B cell (primary cell): ENCODE measurements around the gene GNAI3.

Experiments used
- EZH2 ChIP-seq: IDR thresholded peaks from 2 replicates; pipeline ENCODE4 v1.6.1; 2012; ENCODE audit warnings: borderline replicate concordance, low read depth, mild to moderate bottlenecking, moderate library complexity, low read length; ENCODE audit not compliant: insufficient read depth, poor library complexity, severe bottlenecking
- TF ChIP-seq, protein P1 (sequence below): fragments of 200-600 bp; IDR thresholded peaks from one replicate; pipeline ENCODE4 v1.8.0; 2022; ENCODE audit warnings: antibody characterized with exemption, mild to moderate bottlenecking

DNA sequence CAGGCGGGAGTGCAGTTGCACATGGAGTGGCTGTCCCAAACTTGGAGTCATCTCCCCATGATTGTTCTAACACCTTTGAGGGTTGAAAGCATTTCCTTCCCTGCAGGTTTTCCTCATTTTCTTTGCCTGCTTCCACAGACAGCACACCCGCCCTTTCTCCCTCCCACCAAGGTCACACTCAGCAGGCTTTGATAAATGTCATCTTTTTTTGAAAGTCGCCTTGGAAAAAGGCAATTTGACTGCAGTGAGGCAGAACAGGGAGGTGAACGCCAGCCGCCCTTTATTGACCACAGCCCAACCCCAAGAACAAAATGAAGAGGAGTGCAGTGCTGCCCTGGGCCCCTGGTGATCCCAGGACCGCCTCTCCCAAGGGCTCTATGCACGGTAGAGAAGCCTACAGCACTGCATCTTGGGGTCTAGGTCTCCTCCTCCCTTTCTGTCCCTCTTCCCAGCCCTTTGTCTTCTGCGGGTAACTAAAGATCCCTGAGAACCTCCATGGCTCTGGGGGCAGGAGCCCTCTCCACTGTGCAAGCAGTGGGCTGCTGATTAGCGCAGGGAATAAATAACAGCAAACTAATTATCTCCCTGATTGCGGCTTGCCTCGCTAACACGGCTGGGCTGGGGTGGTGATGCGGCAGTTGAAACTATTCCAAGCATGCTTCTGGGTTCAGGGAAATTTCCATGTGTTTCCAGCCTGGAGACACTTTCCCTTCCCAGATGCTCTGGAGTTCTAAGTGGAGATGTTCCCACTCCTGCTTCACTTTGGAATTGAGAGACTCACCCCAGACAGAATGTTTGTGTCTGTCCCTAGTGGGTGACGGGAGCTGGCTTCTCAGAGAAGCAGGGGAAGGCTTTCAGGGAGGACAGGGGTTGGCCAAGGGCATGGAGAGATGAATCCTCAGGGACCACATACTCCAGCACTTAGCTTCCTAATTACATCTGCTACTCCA, 27.1 kb upstream of the GNAI3 start:
- TF ChIP-seq, protein P1, sequence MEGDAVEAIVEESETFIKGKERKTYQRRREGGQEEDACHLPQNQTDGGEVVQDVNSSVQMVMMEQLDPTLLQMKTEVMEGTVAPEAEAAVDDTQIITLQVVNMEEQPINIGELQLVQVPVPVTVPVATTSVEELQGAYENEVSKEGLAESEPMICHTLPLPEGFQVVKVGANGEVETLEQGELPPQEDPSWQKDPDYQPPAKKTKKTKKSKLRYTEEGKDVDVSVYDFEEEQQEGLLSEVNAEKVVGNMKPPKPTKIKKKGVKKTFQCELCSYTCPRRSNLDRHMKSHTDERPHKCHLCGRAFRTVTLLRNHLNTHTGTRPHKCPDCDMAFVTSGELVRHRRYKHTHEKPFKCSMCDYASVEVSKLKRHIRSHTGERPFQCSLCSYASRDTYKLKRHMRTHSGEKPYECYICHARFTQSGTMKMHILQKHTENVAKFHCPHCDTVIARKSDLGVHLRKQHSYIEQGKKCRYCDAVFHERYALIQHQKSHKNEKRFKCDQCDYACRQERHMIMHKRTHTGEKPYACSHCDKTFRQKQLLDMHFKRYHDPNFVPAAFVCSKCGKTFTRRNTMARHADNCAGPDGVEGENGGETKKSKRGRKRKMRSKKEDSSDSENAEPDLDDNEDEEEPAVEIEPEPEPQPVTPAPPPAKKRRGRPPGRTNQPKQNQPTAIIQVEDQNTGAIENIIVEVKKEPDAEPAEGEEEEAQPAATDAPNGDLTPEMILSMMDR = no peak
- no peak for TF ChIP-seq EZH2
